Neuronal stem cell (in vitro differentiated cells): ENCODE data around the gene ARMH4.
A peak's percentile ranks its signal among the peaks of the same experiment; 100 is the strongest.

Source experiments
- DNase-seq: peaks from one replicate; pipeline ENCODE4 v3.0.0-alpha.2; 2013; ENCODE audit warnings: low spot score
- H2AFZ ChIP-seq: one replicate; pipeline ENCODE4 v1.6.1; 2013; ENCODE audit warnings: mild to moderate bottlenecking, low read length, inconsistent platforms
- H2AK5ac ChIP-seq: 2 replicates; pipeline ENCODE4 v1.6.1; 2013; ENCODE audit warnings: low read depth, mild to moderate bottlenecking, inconsistent platforms, low read length, moderate library complexity, mixed read lengths
- H2BK120ac ChIP-seq: 2 replicates; pipeline ENCODE4 v1.6.1; 2013; ENCODE audit warnings: low read depth, mild to moderate bottlenecking, inconsistent platforms, low read length, moderate library complexity, mixed read lengths
- H2BK12ac ChIP-seq: one replicate; pipeline ENCODE4 v1.6.1; 2013; ENCODE audit warnings: low read length, inconsistent platforms
- H2BK15ac ChIP-seq: 2 replicates; pipeline ENCODE4 v1.6.1; 2013; ENCODE audit warnings: mild to moderate bottlenecking, low read length, inconsistent platforms, mixed read lengths
- H2BK5ac ChIP-seq: one replicate; pipeline ENCODE4 v1.6.1; 2013; ENCODE audit warnings: inconsistent platforms, mild to moderate bottlenecking, low read length, moderate library complexity
- H3K14ac ChIP-seq: one replicate; pipeline ENCODE4 v1.6.1; 2013; ENCODE audit warnings: low read length, inconsistent platforms
- H3K18ac ChIP-seq: 2 replicates; pipeline ENCODE4 v1.6.1; 2013; ENCODE audit warnings: low read length, inconsistent platforms
- H3K23ac ChIP-seq: 2 replicates; pipeline ENCODE4 v1.6.1; 2013; ENCODE audit warnings: low read depth, mild to moderate bottlenecking, mixed read lengths, low read length, inconsistent platforms; ENCODE audit not compliant: poor library complexity
- H3K27ac ChIP-seq: replicated peaks from 3 replicates; pipeline ENCODE4 v1.5.1; 2013; ENCODE audit warnings: low read length, inconsistent platforms
- H3K27me3 ChIP-seq, 3 experiments: 2 replicates each; pipeline ENCODE4 v1.6.1; 2013; ENCODE audit warnings: low read length in 3 of 3, mild to moderate bottlenecking in 2 of 3, inconsistent platforms in 1 of 3, low read depth in 1 of 3, mixed read lengths in 1 of 3, moderate library complexity in 1 of 3; ENCODE audit not compliant: control insufficient read depth in 3 of 3, insufficient read depth in 3 of 3
- H3K36me3 ChIP-seq, 2 donors: replicated peaks in 1 of 2; 2 replicates each; pipeline ENCODE4 v1.6.1; 2013; ENCODE audit warnings: low read length in 2 of 2; ENCODE audit not compliant: control insufficient read depth in 2 of 2, insufficient read depth in 2 of 2
- H3K4ac ChIP-seq: 2 replicates; pipeline ENCODE4 v1.6.1; 2013; ENCODE audit warnings: inconsistent platforms, mild to moderate bottlenecking, low read length, moderate library complexity
- H3K4me1 ChIP-seq, 2 donors: 1 replicate in 1 of 2; 2 replicates in 1 of 2; pipeline ENCODE4 v1.6.1; 2013; ENCODE audit warnings: low read length in 2 of 2, low read depth in 1 of 2; ENCODE audit not compliant: control insufficient read depth in 2 of 2, insufficient read depth in 1 of 2
- H3K4me2 ChIP-seq: one replicate; pipeline ENCODE4 v1.6.1; 2013; ENCODE audit warnings: mild to moderate bottlenecking, low read length, inconsistent platforms; ENCODE audit not compliant: insufficient read depth, poor library complexity, severe bottlenecking
- H3K4me3 ChIP-seq, 2 donors: 2 replicates each; pipeline ENCODE4 v1.5.1; 2013; ENCODE audit warnings: low read length in 2 of 2, mild to moderate bottlenecking in 2 of 2, inconsistent platforms in 1 of 2, moderate library complexity in 1 of 2
- H3K79me1 ChIP-seq: one replicate; pipeline ENCODE4 v1.6.1; 2013; ENCODE audit warnings: low read depth, mild to moderate bottlenecking, inconsistent platforms, low read length, moderate library complexity
- H3K9ac ChIP-seq: one replicate; pipeline ENCODE4 v1.6.1; 2013; ENCODE audit warnings: mild to moderate bottlenecking, low read depth, low read length, inconsistent platforms; ENCODE audit not compliant: poor library complexity
- H3K9me3 ChIP-seq, 2 donors: replicated peaks in 1 of 2; 2 replicates each; pipeline versions ENCODE3 to v1.6.1; 2013; ENCODE audit warnings: low read length in 2 of 2, mild to moderate bottlenecking in 2 of 2, inconsistent platforms in 1 of 2, low read depth in 1 of 2, mixed read lengths in 1 of 2, moderate library complexity in 1 of 2; ENCODE audit not compliant: control insufficient read depth in 2 of 2, insufficient read depth in 1 of 2
- H4K8ac ChIP-seq: one replicate; pipeline ENCODE4 v1.6.1; 2013; ENCODE audit warnings: low read depth, mild to moderate bottlenecking, inconsistent platforms, low read length, moderate library complexity
- H4K91ac ChIP-seq: one replicate; pipeline ENCODE4 v1.6.1; 2013; ENCODE audit warnings: low read length, low read depth, mild to moderate bottlenecking, inconsistent platforms; ENCODE audit not compliant: poor library complexity
- WGBS, 2 donors: extraction: QIAGEN DNeasy Blood & Tissue Kit; methylation state at CpG; one replicate each; pipeline ENCODE4 v1.1.7; 2013; ENCODE audit warnings: missing lambda C conversion rate in 2 of 2, mixed read lengths in 1 of 2; ENCODE audit not compliant: insufficient read length in 2 of 2, insufficient replicate concordance in 1 of 2; ENCODE audit errors: extremely low coverage in 2 of 2; 5-methylcytosine and 5-hydroxymethylcytosine counted together

The ARMH4 gene

DNA sequence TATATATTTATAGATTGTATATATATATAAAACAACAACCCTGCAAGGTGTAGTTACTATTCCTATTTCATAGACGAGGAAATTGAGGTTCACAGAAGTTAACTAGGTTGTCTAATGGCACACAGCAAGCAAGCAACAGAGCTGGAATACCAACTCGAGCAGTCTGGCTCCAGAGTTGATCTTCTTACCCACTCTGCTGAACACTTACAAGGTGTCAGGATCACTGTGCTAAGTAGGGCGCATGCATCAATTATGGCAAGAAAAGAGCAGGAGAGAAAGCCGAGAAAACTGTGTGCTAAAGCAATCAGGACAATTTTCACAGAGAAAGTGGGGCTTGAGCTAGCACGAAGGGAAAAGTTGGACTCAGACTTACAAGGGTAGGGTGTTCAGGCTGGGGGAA, 15.9 kb upstream of the ARMH4 start:
- H3K9me3 ChIP-seq = no peaks in the 10 kb centered on the region
- no peak overlapping the region for H2AK5ac ChIP-seq
- H2BK15ac ChIP-seq = no peak overlapping the region
- H3K36me3 ChIP-seq = no peaks in the 10 kb centered on the region
- no peak overlapping the region for H2BK120ac ChIP-seq
- H3K27ac ChIP-seq = no peak overlapping the region
- WGBS, 2 donors = no CpG with 5 or more reads among the region's 5 CpGs
- H3K18ac ChIP-seq = no peak overlapping the region
- H3K4me2 ChIP-seq = no peak overlapping the region
- no peak overlapping the region for H3K4me3 ChIP-seq
- no peak overlapping the region for H2BK12ac ChIP-seq
- no peak overlapping the region for H3K14ac ChIP-seq
- no peak overlapping the region for H2AFZ ChIP-seq
- H3K9ac ChIP-seq = no peak overlapping the region
- no peak overlapping the region for H2BK5ac ChIP-seq
- H3K79me1 ChIP-seq = no peaks in the 10 kb centered on the region
- H3K4me1 ChIP-seq = no peaks in the 10 kb centered on the region
- no peaks in the 10 kb centered on the region for H3K27me3 ChIP-seq
- no peak overlapping the region for H3K4ac ChIP-seq
- H3K23ac ChIP-seq = no peak overlapping the region
- no peak overlapping the region for H4K91ac ChIP-seq
- H4K8ac ChIP-seq = no peak overlapping the region
- DNase-seq = no peak

GRCh38 chr14:58167057-58167456, 15.0 kb upstream of the ARMH4 start:
- no peak overlapping the region for H2BK5ac ChIP-seq
- no CpG with 5 or more reads among the region's 1 CpG for WGBS, 2 donors
- no peak overlapping the region for H2AFZ ChIP-seq
- H3K4ac ChIP-seq = no peak overlapping the region
- H4K8ac ChIP-seq = no peak overlapping the region
- no peaks in the 10 kb centered on the region for H3K27me3 ChIP-seq
- no peaks in the 10 kb centered on the region for H3K36me3 ChIP-seq
- H4K91ac ChIP-seq = no peak overlapping the region
- H3K79me1 ChIP-seq = no peaks in the 10 kb centered on the region
- H2BK15ac ChIP-seq = no peak overlapping the region
- H3K9me3 ChIP-seq = no peaks in the 10 kb centered on the region
- H3K14ac ChIP-seq = no peak overlapping the region
- DNase-seq = no peak
- H3K27ac ChIP-seq = no peak overlapping the region
- H3K4me3 ChIP-seq = no peak overlapping the region
- no peak overlapping the region for H3K23ac ChIP-seq
- H2AK5ac ChIP-seq = no peak overlapping the region
- H3K4me2 ChIP-seq = no peak overlapping the region
- no peak overlapping the region for H3K18ac ChIP-seq
- no peak overlapping the region for H3K9ac ChIP-seq
- no peak overlapping the region for H2BK120ac ChIP-seq
- no peak overlapping the region for H2BK12ac ChIP-seq
- H3K4me1 ChIP-seq = no peaks in the 10 kb centered on the region

DNA sequence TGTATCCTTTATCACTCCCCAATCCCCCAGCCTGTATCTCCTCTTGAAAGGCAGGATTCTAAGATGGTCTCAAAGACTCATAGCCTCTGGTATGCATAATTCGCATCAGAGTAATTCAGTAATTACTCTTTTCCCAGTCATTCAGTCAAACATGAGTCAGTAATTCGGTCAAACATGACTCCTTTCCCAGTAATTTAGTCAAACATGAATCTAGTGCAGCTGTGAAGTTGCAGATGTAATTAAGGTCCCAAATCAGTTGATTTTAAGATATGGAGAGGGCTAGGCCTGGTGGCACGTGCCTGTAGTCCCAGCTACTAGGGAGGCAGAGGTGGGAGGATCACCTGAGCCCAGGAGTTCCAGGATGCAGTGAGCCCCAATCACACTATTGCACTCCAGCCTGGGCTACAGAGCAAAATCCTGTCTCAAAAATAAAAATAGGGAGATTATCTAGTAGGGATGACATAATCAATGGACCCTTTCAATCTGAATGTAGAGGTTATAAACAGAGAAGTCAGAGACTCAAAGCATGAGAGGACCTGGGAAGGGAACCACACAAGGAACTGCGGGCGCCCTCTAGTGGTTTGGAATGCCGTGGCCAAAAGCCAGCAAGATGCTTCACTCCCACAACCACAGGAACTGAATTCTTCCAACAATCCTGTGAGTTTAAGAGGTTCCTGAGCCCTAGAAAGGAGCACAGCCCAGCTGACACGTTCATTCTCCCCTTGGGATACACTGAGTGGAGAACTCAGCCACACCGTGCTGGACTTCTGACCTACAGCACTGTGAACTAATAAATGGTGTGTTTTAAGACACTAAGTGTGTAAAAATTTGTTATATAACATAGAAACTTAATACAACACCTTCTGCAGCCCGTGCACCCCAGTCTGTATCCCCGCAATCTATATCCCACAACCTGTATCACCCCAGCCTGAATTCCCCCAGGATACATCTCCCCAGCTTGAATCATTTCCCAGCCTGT, 14.3 kb upstream of the ARMH4 start:
- DNase-seq = peak; percentile 79
- no CpG with 5 or more reads among the region's 10 CpGs for WGBS, 2 donors

GRCh38 chr14:58160561-58160960, 8.5 kb upstream of the ARMH4 start:
- no peak overlapping the region for H2AFZ ChIP-seq
- DNase-seq = no peak
- H2AK5ac ChIP-seq = no peak overlapping the region
- no peak overlapping the region for H3K4me3 ChIP-seq
- no peaks in the 10 kb centered on the region for H3K4me1 ChIP-seq
- no peak overlapping the region for H4K8ac ChIP-seq
- no peak overlapping the region for H3K14ac ChIP-seq
- H3K18ac ChIP-seq = no peak overlapping the region
- no peak overlapping the region for H2BK120ac ChIP-seq
- H3K36me3 ChIP-seq = no peaks in the 10 kb centered on the region
- H3K23ac ChIP-seq = no peak overlapping the region
- H3K27ac ChIP-seq = no peak overlapping the region
- no peak overlapping the region for H2BK15ac ChIP-seq
- peaks cover 0 to 20% (median 0%) of the 10 kb centered on the region in 3 experiments for H3K27me3 ChIP-seq
- H2BK12ac ChIP-seq = no peak overlapping the region
- no peaks in the 10 kb centered on the region for H3K9me3 ChIP-seq
- no peak overlapping the region for H2BK5ac ChIP-seq
- no peak overlapping the region for H3K4me2 ChIP-seq
- H3K79me1 ChIP-seq = no peaks in the 10 kb centered on the region
- H3K9ac ChIP-seq = no peak overlapping the region
- H4K91ac ChIP-seq = no peak overlapping the region
- H3K4ac ChIP-seq = no peak overlapping the region

More for the DNA sequence above, 14.3 kb upstream of the ARMH4 start:
- H3K4me3 ChIP-seq = no peak overlapping the region
- H2AK5ac ChIP-seq = no peak overlapping the region
- no peaks in the 10 kb centered on the region for H3K4me1 ChIP-seq
- no peaks in the 10 kb centered on the region for H3K27me3 ChIP-seq
- no peaks in the 10 kb centered on the region for H3K9me3 ChIP-seq
- no peak overlapping the region for H3K9ac ChIP-seq
- H2BK12ac ChIP-seq = no peak overlapping the region
- no peak overlapping the region for H3K14ac ChIP-seq
- H2BK120ac ChIP-seq = no peak overlapping the region
- H2BK5ac ChIP-seq = no peak overlapping the region
- H3K23ac ChIP-seq = no peak overlapping the region
- no peak overlapping the region for H3K4me2 ChIP-seq
- H3K27ac ChIP-seq = no peak overlapping the region
- H3K4ac ChIP-seq = no peak overlapping the region
- H3K18ac ChIP-seq = no peak overlapping the region
- no peak overlapping the region for H2BK15ac ChIP-seq
- H3K36me3 ChIP-seq = no peaks in the 10 kb centered on the region
- H4K8ac ChIP-seq = no peak overlapping the region
- H3K79me1 ChIP-seq = no peaks in the 10 kb centered on the region
- H2AFZ ChIP-seq = peak overlapping the region; percentile 72
- H4K91ac ChIP-seq = no peak overlapping the region
